ACC112 (cell line): ENCODE data around the gene PRKN.
"Not testable (repeated sequence)": the region's sequence is repeated elsewhere in the genome, so short reads cannot be mapped to it uniquely, and the experiment has no call there.

Experiments used
- H2AFZ ChIP-seq: fragments of 200-600 bp; sonication (generic); one replicate; pipeline ENCODE4 v1.6.0; 2017; ENCODE audit warnings: antibody characterized with exemption, low read length; ENCODE audit not compliant: unreplicated experiment
- H3K27ac ChIP-seq: fragments of 200-600 bp; sonication (generic); 2 replicates; pipeline ENCODE4 v1.5.1; 2014; ENCODE audit warnings: low read depth, mild to moderate bottlenecking, antibody characterized with exemption, low read length, moderate library complexity
- H3K27me3 ChIP-seq: fragments of 200-600 bp; sonication (generic); 2 replicates; pipeline ENCODE4 v1.6.1; 2014; ENCODE audit warnings: mild to moderate bottlenecking, antibody characterized with exemption, low read length, moderate library complexity, mixed read lengths; ENCODE audit not compliant: insufficient read depth
- H3K36me3 ChIP-seq: fragments of 200-600 bp; sonication (generic); 2 replicates; pipeline ENCODE4 v1.6.1; 2016; ENCODE audit warnings: mild to moderate bottlenecking, antibody characterized with exemption, low read length, moderate library complexity, mixed read lengths; ENCODE audit not compliant: insufficient read depth
- H3K4me1 ChIP-seq: fragments of 200-600 bp; sonication (generic); one replicate; pipeline ENCODE4 v1.6.1; 2016; ENCODE audit warnings: low read length, mixed read lengths; ENCODE audit not compliant: insufficient read depth, unreplicated experiment, control insufficient read depth
- H3K4me3 ChIP-seq: fragments of 200-600 bp; sonication (generic); 2 replicates; pipeline ENCODE4 v1.5.1; 2014; ENCODE audit warnings: mild to moderate bottlenecking, low read depth, low read length
- H3K79me2 ChIP-seq: fragments of 200-600 bp; sonication (generic); one replicate; pipeline ENCODE4 v1.6.0; 2016; ENCODE audit warnings: low read length; ENCODE audit not compliant: control insufficient read depth, unreplicated experiment, insufficient read depth

The PRKN gene

DNA sequence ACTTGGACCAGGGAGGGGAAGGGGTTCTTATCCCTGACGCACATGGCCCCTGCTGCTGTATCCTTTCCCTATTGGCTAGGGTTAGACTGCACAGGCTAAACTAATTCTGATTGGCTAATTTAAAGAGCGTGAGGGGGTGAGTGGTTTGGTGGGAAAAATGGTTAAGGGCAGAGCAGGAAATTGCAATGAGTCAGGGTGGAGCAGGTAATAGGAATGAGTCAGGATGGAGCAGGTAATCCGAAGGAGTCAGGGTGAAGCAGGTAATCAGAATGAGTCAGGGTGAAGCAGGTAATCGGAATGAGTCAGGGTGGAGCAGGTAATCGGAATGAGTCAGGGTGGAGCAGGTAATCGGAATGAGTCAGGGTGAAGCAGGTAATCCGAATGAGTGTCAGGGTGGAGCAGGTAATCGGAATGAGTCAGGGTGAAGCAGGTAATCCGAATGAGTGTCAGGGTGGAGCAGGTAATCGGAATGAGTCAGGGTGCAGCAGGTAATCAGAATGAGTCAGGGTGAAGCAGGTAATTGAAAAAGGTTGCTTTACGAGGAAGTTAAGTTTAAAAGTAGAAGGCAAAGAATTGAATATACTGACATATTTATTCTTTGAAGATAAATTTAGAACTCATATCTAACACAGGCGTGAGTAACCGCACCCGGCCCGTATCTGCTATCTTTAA, 1412.2 kb downstream of the PRKN start:
- H3K27me3 ChIP-seq: not testable (repeated sequence)

GRCh38 chr6:161314541-161315245, 1412.9 kb downstream of the PRKN start:
- H3K27me3 ChIP-seq, H3K79me2 ChIP-seq, H3K4me3 ChIP-seq, H3K27ac ChIP-seq, H3K4me1 ChIP-seq, H2AFZ ChIP-seq, H3K36me3 ChIP-seq: not testable (repeated sequence)

More for the DNA sequence above, 1412.2 kb downstream of the PRKN start:
- not testable (repeated sequence) for H3K4me3 ChIP-seq, H3K27ac ChIP-seq, H3K4me1 ChIP-seq, H3K79me2 ChIP-seq, H2AFZ ChIP-seq, H3K36me3 ChIP-seq

DNA sequence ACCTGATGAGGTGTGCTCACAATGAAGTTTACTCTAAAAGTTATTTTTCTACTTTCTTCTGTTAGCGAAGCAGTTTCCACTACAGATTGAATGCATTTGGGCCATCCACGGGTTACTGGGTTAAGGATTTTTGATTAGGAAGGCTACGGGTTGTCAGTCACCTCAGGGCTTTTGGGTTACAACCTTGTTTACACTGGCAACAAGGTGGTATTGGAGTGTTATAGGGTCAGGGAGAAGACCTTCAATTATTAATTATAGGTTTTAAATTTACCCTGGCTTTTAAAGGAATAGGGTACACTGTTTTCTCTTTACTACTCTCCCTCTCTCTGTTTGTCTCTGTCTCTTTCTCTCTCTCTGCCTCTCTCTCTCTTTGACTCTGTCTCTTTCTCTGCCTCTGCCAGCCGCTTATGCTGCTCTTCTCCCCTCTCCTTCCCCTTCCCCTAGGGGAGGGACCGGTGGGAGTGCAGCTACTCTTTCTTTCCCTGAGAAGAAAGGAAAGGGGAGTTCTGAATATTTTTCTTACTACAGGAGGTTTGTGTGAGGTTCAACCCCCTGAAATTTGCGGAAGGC, 1413.5 kb downstream of the PRKN start:
- Histone ChIP-seq H3K27me3 (no peaks in the 10 kb centered on the region), H3K4me3 (no peak overlapping the region), H3K79me2 (no peaks in the 10 kb centered on the region), H3K4me1 (no peaks in the 10 kb centered on the region), H3K36me3 (no peaks in the 10 kb centered on the region), H3K27ac (no peak overlapping the region), H2AFZ (no peak overlapping the region)

GRCh38 chr6:161313475-161313874, 1414.1 kb downstream of the PRKN start:
- H2AFZ ChIP-seq, H3K36me3 ChIP-seq, H3K4me3 ChIP-seq, H3K27me3 ChIP-seq, H3K27ac ChIP-seq, H3K4me1 ChIP-seq, H3K79me2 ChIP-seq: not testable (repeated sequence)

- not testable (repeated sequence) for H3K27ac ChIP-seq, H3K79me2 ChIP-seq, H2AFZ ChIP-seq, H3K27me3 ChIP-seq, H3K36me3 ChIP-seq, H3K4me3 ChIP-seq, H3K4me1 ChIP-seq
These were observed 1417.8 kb downstream of the PRKN start for GRCh38 chr6:161309774-161310173.

- no peak overlapping the region for H3K4me3 ChIP-seq
- no peaks in the 10 kb centered on the region for H3K36me3 ChIP-seq
- H3K4me1 ChIP-seq: peaks cover 14% of the 10 kb centered on the region
- H3K79me2 ChIP-seq: no peaks in the 10 kb centered on the region
- H3K27ac ChIP-seq: no peak overlapping the region
- H3K27me3 ChIP-seq: no peaks in the 10 kb centered on the region
- no peak overlapping the region for H2AFZ ChIP-seq
These were observed 1419.4 kb downstream of the PRKN start for GRCh38 chr6:161308075-161308655.

DNA sequence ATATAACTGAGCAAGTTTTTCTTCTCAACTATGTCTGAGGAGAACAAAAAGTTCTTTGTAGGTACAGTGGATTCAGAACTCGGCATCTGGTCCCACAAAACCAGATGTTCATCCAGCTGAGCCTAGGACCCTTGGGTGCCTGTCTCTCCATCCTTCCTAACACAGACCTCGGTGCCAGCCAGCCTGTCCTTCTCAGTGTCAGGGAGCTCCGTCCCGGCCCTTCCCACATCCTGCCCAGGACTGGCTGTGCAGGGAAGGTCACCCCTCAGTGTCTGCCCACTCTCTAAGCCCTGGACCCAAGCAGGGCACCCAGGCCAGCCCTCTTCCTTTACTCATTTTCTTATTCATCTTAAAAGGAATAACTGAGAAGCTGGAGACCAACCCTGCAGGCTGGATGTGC, 1421.7 kb downstream of the PRKN start:
- no peaks in the 10 kb centered on the region for H3K27me3 ChIP-seq
- peaks cover 37% of the 10 kb centered on the region for H3K4me1 ChIP-seq
- H3K4me3 ChIP-seq: no peak overlapping the region
- H2AFZ ChIP-seq: no peak overlapping the region
- H3K36me3 ChIP-seq: no peaks in the 10 kb centered on the region
- H3K79me2 ChIP-seq: no peaks in the 10 kb centered on the region
- H3K27ac ChIP-seq: no peak overlapping the region

GRCh38 chr6:161303628-161304340, 1423.8 kb downstream of the PRKN start:
- peak overlapping the region; percentile 85 for H3K27ac ChIP-seq
- no peaks in the 10 kb centered on the region for H3K27me3 ChIP-seq
- H3K79me2 ChIP-seq: no peaks in the 10 kb centered on the region
- no peak overlapping the region for H2AFZ ChIP-seq
- H3K4me1 ChIP-seq: peaks cover 37% of the 10 kb centered on the region
- no peak overlapping the region for H3K4me3 ChIP-seq
- H3K36me3 ChIP-seq: no peaks in the 10 kb centered on the region

- Histone ChIP-seq H3K4me1 (peaks cover 37% of the 10 kb centered on the region), H3K4me3 (no peak overlapping the region), H3K27ac (peak overlapping the region; percentile 85)
These were observed 1424.6 kb downstream of the PRKN start for GRCh38 chr6:161302949-161303348.

DNA sequence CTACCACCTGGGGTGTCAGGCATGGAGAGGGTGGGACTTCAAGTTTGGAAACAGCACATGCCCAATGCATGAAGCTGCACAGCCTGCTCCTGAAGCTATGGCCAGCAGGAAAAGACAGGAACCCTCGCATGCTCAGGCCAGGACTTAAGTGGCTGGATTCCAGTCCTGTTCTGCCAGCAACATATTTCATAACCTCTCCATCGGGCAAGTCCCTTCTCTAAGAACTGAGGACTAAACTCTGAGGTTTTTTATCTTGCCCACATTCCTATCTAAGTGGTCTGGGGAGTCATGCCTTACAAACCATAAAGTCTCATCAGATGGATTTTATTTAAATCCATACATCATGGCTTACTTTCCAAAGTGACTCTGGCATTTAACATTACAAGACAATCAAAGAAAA, 1426.2 kb downstream of the PRKN start:
- H3K79me2 ChIP-seq: no peaks in the 10 kb centered on the region
- H3K27me3 ChIP-seq: no peaks in the 10 kb centered on the region
- peaks cover 37% of the 10 kb centered on the region for H3K4me1 ChIP-seq
- H3K4me3 ChIP-seq: no peak overlapping the region
- H2AFZ ChIP-seq: no peak overlapping the region
- H3K27ac ChIP-seq: peak overlapping the region; percentile 85
- no peaks in the 10 kb centered on the region for H3K36me3 ChIP-seq

More at GRCh38 chr6:161302949-161303348, 1424.6 kb downstream of the PRKN start:
- Histone ChIP-seq H2AFZ (no peak overlapping the region), H3K27me3 (no peaks in the 10 kb centered on the region), H3K36me3 (no peaks in the 10 kb centered on the region), H3K79me2 (no peaks in the 10 kb centered on the region)
